Right atrium auricular region (tissue), 2 donors: ENCODE measurements around the gene DPP10. TPM values are rescaled to one million over a fixed set of nuclear protein-coding genes. Genes with fewer than 3 reads are reported as not detected.

Experiments used
- DNase-seq: peaks from one replicate; pipeline ENCODE4 v3.0.0-alpha.2; 2019; ENCODE audit warnings: low spot score
- H3K27ac ChIP-seq, 2 donors: fragments of 200-600 bp; sonication (generic); 1 replicate in 1 of 2; 2 replicates in 1 of 2; pipeline ENCODE4 v1.5.1; 2016 to 2019
- H3K27me3 ChIP-seq, 2 donors: fragments of 200-600 bp; sonication (generic); one replicate each; pipeline versions ENCODE4 v1.5.1 to v1.6.0; 2017 to 2019
- H3K36me3 ChIP-seq: fragments of 200-600 bp; sonication (generic); one replicate; pipeline ENCODE4 v1.5.1; 2016
- H3K4me1 ChIP-seq, 2 donors: fragments of 200-600 bp; sonication (generic); one replicate each; pipeline versions ENCODE4 v1.5.1 to v1.6.0; 2017 to 2019
- H3K4me3 ChIP-seq, 2 donors: fragments of 200-600 bp; sonication (generic); 1 replicate in 1 of 2; 2 replicates in 1 of 2; pipeline ENCODE4 v1.5.1; 2017 to 2019; ENCODE audit warnings: mild to moderate bottlenecking in 1 of 2, moderate library complexity in 1 of 2
- H3K9me3 ChIP-seq, 2 donors: fragments of 200-600 bp; sonication (generic); one replicate each; pipeline ENCODE4 v1.5.1; 2019
- CTCF ChIP-seq, 2 donors: fragments of 200-600 bp; sonication (generic); IDR thresholded peaks; one replicate each; pipeline ENCODE4 v1.5.1; 2019; ENCODE audit warnings: antibody characterized with exemption in 2 of 2
- total RNA-seq, 2 donors: library from RNA; depleted of rRNA; stranded (reverse); fragments of >200 nt; gene quantifications; one replicate each; pipeline ENCODE4 v1.1.0, GENCODE V29; 2016

The DPP10 gene
- total RNA-seq, 2 donors from 2014 or later = not detected

GRCh38 chr2:114546531-114546930 lies 104.1 kb downstream of the DPP10 start:
- Histone ChIP-seq H3K9me3 (no peaks in the 10 kb centered on the region), H3K36me3 (no peaks in the 10 kb centered on the region), H3K27ac (no peak overlapping the region), H3K4me3 (no peak overlapping the region), H3K27me3 (no peaks in the 10 kb centered on the region), H3K4me1 (no peaks in the 10 kb centered on the region)
- TF ChIP-seq CTCF (IDR thresholded peaks at IDR 0.05) = no peak
- no peak for DNase-seq

GRCh38 chr2:114548151-114548550 lies 105.7 kb downstream of the DPP10 start:
- no peaks in the 10 kb centered on the region for H3K36me3 ChIP-seq
- H3K27ac ChIP-seq = no peak overlapping the region
- H3K4me1 ChIP-seq = no peaks in the 10 kb centered on the region
- no peaks in the 10 kb centered on the region for H3K27me3 ChIP-seq
- no peak overlapping the region for H3K4me3 ChIP-seq
- TF ChIP-seq CTCF (IDR thresholded peaks at IDR 0.05) = no peak
- no peaks in the 10 kb centered on the region for H3K9me3 ChIP-seq
- no peak for DNase-seq

- Histone ChIP-seq H3K27ac (no peak overlapping the region), H3K9me3 (no peaks in the 10 kb centered on the region), H3K27me3 (no peaks in the 10 kb centered on the region), H3K4me3 (no peak overlapping the region), H3K36me3 (no peaks in the 10 kb centered on the region), H3K4me1 (no peaks in the 10 kb centered on the region)
- DNase-seq = no peak
- no peak for TF ChIP-seq CTCF (IDR thresholded peaks at IDR 0.05)
Observed at GRCh38 chr2:114550364-114550763, 107.9 kb downstream of the DPP10 start.

GRCh38 chr2:114550895-114551793 lies 108.7 kb downstream of the DPP10 start:
- H3K4me1 ChIP-seq = no peaks in the 10 kb centered on the region
- DNase-seq = peak; percentile 62
- H3K27me3 ChIP-seq = no peaks in the 10 kb centered on the region
- no peak overlapping the region for H3K4me3 ChIP-seq
- peak in 1 of 2 donors; percentile 71 for TF ChIP-seq CTCF (IDR thresholded peaks at IDR 0.05)
- H3K27ac ChIP-seq = no peak overlapping the region
- H3K9me3 ChIP-seq = no peaks in the 10 kb centered on the region
- no peaks in the 10 kb centered on the region for H3K36me3 ChIP-seq

- Histone ChIP-seq H3K4me3 (no peak overlapping the region), H3K27me3 (no peaks in the 10 kb centered on the region), H3K9me3 (no peaks in the 10 kb centered on the region), H3K36me3 (no peaks in the 10 kb centered on the region), H3K4me1 (no peaks in the 10 kb centered on the region), H3K27ac (no peak overlapping the region)
- no peak for DNase-seq
- TF ChIP-seq CTCF (IDR thresholded peaks at IDR 0.05) = no peak
Observed at GRCh38 chr2:114553027-114553426, 110.6 kb downstream of the DPP10 start.
